ENCODE data around the gene AGBL5. TPM values are rescaled to one million over a fixed set of nuclear protein-coding genes. Genes with fewer than 3 reads are reported as not detected.

The AGBL5 gene
- total and polyA plus RNA-seq, 9 of the 15 experiments (the other 6 are each of a cell fraction or from before 2014, with no cell fraction given), result 3.3 to 52.7 (median 26.2) TPM

DNA sequence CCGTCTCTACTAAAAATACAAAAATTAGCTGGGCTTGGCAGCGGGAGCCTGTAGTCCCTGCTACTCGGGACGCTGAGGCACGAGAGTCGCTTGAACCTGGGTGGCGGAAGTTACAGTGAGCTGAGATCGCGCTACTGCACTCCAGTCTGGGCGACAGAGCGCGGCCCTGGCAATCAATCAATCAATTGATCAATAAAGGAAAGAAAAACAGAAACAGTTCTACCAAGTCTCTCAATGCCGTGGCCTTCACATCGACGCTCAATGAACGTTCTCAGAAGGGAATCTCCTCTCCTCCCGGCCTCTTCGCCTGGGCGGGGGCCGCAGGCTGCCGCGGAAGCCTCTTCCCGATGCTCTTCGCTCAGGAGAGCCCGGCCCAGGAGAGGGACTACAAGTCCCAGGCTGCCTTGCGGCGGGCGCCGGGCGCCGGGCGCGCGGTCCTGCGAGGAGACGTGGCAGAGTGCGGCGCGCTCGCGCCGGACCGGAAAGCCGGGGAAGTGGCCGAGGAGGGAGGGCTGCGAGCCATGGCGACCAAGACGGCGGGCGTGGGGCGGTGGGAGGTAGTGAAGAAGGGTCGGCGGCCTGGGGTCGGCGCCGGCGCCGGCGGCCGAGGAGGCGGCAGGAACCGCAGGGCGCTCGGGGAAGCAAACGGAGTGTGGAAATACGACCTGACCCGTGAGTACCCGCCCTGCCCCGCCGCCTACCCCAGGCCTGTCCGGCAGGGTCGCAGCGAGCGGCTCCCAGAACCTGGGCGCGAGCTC is 18.8 kb upstream of the AGBL5 start, which contains the start of gene TMEM214 (continued):
- TF ChIP-seq HDAC3 (IDR thresholded peaks at IDR 0.05; ENCODE audit: borderline replicate concordance, partially characterized antibody) (no peak), ZNF583 (CRISPR knock-in tag; IDR thresholded peaks at IDR 0.05) (no peak), ZNF696 (CRISPR knock-in tag; conservative IDR thresholded peaks at IDR 0.05) (no peak), HDAC2 (IDR thresholded peaks at IDR 0.05) (0 out of 2 replicates have a peak, but pooled peaks have one; percentile 5), FOXJ2 (tag; IDR thresholded peaks at IDR 0.05) (no peak), PPARD (CRISPR knock-in tag; IDR thresholded peaks at IDR 0.05) (no peak), FOS (IDR thresholded peaks at IDR 0.05; ENCODE audit: extremely low read depth, insufficient read length) (no peak), POLR2AphosphoS5 (IDR thresholded peaks at IDR 0.05; ENCODE audit: control insufficient read depth, insufficient read depth, low read depth, low read length) (peak; percentile 65; the same call in 1 of the 2 replicates), ZSCAN29 (IDR thresholded peaks at IDR 0.05) (0 out of 2 replicates have a peak, but pooled peaks have one; percentile 17), ZNF354B (CRISPR knock-in tag; IDR thresholded peaks at IDR 0.05) (no peak), SREBF1 (IDR thresholded peaks at IDR 0.05; ENCODE audit: borderline replicate concordance, low read depth, low read length) (no peak), XRCC3 (IDR thresholded peaks at IDR 0.05) (no peak), ELF4 (CRISPR knock-in tag; IDR thresholded peaks at IDR 0.05) (no peak)
- TF ChIP-seq, protein P1, sequence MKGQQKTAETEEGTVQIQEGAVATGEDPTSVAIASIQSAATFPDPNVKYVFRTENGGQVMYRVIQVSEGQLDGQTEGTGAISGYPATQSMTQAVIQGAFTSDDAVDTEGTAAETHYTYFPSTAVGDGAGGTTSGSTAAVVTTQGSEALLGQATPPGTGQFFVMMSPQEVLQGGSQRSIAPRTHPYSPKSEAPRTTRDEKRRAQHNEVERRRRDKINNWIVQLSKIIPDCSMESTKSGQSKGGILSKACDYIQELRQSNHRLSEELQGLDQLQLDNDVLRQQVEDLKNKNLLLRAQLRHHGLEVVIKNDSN (CRISPR knock-in tag; IDR thresholded peaks at IDR 0.05), result no peak
- TF ChIP-seq, protein P2, sequence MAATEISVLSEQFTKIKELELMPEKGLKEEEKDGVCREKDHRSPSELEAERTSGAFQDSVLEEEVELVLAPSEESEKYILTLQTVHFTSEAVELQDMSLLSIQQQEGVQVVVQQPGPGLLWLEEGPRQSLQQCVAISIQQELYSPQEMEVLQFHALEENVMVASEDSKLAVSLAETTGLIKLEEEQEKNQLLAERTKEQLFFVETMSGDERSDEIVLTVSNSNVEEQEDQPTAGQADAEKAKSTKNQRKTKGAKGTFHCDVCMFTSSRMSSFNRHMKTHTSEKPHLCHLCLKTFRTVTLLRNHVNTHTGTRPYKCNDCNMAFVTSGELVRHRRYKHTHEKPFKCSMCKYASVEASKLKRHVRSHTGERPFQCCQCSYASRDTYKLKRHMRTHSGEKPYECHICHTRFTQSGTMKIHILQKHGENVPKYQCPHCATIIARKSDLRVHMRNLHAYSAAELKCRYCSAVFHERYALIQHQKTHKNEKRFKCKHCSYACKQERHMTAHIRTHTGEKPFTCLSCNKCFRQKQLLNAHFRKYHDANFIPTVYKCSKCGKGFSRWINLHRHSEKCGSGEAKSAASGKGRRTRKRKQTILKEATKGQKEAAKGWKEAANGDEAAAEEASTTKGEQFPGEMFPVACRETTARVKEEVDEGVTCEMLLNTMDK (IDR thresholded peaks at IDR 0.05; ENCODE audit: borderline replicate concordance, insufficient read depth, low read depth, low read length, poor library complexity, severe bottlenecking), result peak; percentile 20
- TF ChIP-seq, protein P3, sequence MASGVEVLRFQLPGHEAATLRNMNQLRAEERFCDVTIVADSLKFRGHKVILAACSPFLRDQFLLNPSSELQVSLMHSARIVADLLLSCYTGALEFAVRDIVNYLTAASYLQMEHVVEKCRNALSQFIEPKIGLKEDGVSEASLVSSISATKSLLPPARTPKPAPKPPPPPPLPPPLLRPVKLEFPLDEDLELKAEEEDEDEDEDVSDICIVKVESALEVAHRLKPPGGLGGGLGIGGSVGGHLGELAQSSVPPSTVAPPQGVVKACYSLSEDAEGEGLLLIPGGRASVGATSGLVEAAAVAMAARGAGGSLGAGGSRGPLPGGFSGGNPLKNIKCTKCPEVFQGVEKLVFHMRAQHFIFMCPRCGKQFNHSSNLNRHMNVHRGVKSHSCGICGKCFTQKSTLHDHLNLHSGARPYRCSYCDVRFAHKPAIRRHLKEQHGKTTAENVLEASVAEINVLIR (CRISPR knock-in tag; IDR thresholded peaks at IDR 0.05), result 0 out of 2 replicates have a peak, but pooled peaks have one; percentile 49
- TF ChIP-seq, protein P4, sequence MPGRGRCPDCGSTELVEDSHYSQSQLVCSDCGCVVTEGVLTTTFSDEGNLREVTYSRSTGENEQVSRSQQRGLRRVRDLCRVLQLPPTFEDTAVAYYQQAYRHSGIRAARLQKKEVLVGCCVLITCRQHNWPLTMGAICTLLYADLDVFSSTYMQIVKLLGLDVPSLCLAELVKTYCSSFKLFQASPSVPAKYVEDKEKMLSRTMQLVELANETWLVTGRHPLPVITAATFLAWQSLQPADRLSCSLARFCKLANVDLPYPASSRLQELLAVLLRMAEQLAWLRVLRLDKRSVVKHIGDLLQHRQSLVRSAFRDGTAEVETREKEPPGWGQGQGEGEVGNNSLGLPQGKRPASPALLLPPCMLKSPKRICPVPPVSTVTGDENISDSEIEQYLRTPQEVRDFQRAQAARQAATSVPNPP (IDR thresholded peaks at IDR 0.05; ENCODE audit: borderline replicate concordance, insufficient read depth, insufficient read length), result no peak
- TF ChIP-seq, protein P5, sequence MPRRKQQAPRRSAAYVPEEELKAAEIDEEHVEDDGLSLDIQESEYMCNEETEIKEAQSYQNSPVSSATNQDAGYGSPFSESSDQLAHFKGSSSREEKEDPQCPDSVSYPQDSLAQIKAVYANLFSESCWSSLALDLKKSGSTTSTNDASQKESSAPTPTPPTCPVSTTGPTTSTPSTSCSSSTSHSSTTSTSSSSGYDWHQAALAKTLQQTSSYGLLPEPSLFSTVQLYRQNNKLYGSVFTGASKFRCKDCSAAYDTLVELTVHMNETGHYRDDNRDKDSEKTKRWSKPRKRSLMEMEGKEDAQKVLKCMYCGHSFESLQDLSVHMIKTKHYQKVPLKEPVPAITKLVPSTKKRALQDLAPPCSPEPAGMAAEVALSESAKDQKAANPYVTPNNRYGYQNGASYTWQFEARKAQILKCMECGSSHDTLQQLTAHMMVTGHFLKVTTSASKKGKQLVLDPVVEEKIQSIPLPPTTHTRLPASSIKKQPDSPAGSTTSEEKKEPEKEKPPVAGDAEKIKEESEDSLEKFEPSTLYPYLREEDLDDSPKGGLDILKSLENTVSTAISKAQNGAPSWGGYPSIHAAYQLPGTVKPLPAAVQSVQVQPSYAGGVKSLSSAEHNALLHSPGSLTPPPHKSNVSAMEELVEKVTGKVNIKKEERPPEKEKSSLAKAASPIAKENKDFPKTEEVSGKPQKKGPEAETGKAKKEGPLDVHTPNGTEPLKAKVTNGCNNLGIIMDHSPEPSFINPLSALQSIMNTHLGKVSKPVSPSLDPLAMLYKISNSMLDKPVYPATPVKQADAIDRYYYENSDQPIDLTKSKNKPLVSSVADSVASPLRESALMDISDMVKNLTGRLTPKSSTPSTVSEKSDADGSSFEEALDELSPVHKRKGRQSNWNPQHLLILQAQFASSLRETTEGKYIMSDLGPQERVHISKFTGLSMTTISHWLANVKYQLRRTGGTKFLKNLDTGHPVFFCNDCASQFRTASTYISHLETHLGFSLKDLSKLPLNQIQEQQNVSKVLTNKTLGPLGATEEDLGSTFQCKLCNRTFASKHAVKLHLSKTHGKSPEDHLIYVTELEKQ (CRISPR knock-in tag; IDR thresholded peaks at IDR 0.05), result no peak
